HG03469 (cell line): ENCODE measurements around the gene IL22.

Source experiments
- ATAC-seq: cut with Tn5 transposase; IDR thresholded peaks from one replicate; pipeline ENCODE4 v1.9.1; 2021; ENCODE audit warnings: mild to moderate bottlenecking, moderate library complexity, moderate number of reproducible peaks; ENCODE audit not compliant: unreplicated experiment

The IL22 gene

DNA sequence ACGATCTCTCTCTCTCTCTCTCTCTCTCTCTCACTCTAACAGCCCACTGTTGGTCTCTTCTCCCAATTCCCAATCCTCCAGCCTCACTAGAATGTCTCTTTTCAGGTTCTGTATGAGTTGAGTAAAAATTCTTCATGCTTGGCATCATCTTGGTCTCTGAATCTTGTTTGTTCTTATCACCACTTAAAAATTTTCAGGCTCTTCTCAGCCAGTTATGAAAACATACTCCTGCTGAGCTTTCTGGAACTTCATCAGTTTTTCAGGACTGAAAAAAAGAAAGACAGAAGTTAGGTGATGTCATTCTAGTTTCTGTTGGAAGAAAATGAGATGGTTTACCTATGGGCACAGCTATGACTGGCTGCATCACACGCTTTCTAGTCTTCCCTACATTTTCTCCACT, 11.5 kb upstream of the IL22 start:
- no peak for ATAC-seq

DNA sequence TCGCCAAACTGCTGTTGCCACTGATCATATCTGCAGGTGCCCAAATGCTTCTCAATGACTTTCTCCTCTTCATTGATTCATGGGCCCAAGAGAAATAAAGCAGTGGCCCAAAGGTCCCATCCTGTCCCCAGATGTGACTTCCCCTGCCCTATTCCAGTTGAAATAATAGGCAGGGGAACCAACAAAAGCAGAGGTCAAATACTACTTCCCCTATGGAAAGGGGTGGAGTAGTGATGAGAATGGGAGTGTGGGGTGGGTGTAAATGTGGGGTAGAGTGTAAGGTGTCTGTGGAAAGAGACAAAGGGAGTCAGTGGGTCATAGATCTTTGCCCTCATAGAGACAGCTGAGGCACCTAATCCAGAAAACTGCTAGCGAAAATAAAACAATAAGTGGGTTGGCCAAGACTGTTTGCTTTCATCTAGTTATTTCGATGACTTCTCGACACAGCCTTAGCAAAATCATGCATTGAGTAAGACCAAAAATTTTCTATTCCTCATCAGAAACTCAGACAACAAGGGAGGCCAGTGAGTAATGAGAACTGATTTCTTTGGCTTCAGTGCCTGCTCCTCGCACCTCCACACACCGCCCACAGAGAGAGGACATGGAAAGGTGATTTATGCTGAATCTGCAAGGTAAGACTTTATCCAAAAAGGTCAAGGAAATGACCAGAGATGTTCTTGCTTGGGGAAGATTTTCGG, 10.9 kb upstream of the IL22 start:
- no peak for ATAC-seq

GRCh38 chr12:68263366-68263765, 10.0 kb upstream of the IL22 start:
- ATAC-seq: no peak

- ATAC-seq: no peak
These were observed 8.5 kb upstream of the IL22 start for GRCh38 chr12:68261896-68262295.

GRCh38 chr12:68260153-68260552, 6.7 kb upstream of the IL22 start:
- no peak for ATAC-seq

GRCh38 chr12:68259318-68259940, 6.0 kb upstream of the IL22 start:
- ATAC-seq: no peak

DNA sequence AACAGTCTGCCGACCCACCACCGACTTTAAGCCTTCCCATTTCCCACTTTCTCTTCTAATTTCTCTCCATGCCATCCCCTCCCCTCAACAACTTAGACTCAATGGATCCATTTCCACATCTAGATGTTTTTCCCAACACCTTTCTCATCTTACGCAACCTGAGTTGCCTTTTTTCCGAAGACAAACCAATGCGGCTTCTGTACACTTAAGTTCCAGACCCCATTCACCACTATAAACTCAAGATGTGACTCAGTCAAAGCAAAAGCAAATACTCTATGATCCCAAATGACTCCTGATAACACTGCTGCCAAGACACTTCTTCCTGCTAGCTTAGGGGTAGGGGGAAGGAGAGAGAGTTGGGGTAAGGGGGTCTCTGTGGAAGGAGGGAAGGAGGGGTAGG, 1.3 kb downstream of the IL22 start:
- ATAC-seq: no peak

GRCh38 chr12:68250454-68250853, 3.0 kb downstream of the IL22 start:
- ATAC-seq: no peak

- no peak for ATAC-seq
These were observed 5.6 kb downstream of the IL22 start for GRCh38 chr12:68247785-68248184.

- ATAC-seq: no peak
These were observed 7.1 kb downstream of the IL22 start for GRCh38 chr12:68246350-68246749.

DNA sequence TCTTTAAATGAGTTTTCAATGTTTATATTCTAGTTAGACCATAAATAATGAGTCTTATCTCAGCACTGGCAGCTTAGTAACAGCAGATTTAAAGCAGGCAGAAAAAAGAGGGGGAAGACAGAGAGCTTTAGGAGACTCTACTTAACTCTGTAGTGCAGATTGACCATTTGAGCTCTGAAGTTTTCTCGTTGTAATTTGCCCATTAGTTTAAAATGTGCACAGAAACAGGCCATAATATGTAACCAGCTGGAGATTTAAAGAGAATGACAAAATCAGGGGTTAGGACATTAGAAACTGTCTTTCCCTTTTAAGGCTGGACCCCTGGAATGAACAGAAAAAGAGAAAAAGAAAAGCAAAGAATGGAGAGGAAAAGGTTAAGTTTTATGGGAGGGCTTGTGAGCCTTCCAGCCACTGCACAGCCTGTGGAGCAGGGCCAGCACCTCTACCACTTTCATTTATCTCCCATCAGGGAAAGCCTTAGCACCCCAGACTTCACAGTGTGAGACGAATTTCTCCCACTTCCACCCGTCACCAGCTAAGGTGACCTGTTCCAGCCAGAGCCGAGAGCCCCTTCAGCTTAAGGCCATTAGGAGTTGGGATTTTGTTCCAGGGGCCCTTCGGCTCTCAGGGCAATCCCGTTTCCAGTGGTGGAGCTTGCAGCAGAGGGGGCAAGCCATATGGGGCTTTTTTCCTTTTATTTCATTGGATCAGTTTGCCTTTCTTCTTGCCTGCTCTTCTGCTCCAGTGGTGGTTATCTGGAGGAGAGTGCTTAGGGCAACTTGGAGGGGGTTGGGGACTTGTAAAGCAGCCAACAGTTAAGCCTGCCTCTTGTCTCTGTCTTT, 8.0 kb downstream of the IL22 start:
- ATAC-seq: no peak

DNA sequence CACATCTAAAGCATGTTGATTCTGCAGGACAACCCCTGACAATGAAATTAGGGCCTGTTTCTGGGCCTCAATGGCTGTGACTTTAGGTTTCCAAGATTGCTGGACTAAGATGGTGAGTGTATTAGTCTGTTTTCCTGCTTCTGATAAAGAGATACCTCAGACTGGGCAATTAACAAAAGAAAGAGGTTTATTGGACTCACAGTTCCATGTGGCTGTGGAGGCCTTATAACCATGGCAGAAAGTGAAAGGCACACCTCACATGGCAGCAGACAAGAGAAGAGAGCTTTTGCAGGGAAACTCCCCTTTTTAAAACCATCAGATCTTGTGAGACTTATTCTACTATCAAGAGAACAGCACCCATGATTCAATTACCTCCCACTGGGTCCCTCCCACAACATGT, 10.6 kb downstream of the IL22 start:
- no peak for ATAC-seq

DNA sequence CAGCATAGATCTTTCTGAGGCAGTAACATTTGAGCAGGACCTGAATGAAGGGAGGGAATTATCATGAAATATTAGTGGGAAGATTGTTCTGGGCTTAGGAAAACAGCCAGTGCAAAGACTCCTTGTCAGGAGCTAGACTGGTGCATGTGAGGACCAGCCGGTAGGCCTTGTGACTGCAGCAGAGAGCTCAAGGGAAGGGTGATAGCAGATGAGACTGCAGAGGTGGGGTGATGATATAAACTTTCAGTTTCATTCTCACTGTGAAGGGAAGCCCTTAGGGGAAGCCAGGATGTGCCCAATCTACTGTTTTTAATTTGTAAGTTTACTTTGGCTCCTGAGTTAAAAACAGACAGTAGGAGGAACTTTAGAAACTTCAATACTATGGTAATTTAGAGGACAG, 12.4 kb downstream of the IL22 start:
- peak; percentile 98 for ATAC-seq

DNA sequence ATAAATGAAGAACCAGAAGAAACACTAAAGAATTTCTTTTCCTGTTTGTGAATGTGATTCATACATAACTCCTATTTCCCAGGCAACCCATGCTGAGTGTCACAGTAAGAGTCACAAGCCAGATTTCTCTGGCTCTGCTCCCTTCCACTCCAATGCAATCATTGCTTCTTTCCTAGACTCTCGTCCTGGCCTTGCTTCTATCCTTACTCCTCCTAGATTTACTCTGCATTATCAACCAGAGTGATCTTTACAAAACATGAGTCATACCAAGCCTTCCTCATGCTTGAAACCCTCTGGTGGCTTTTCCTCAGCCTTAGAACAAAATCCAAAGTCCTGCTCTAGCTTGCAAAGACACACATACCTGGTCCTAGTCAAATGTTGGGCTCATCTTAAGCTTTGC, 13.3 kb downstream of the IL22 start:
- ATAC-seq: no peak

- no peak for ATAC-seq
These were observed 14.0 kb downstream of the IL22 start for GRCh38 chr12:68239309-68239982.

GRCh38 chr12:68237619-68238018, 15.8 kb downstream of the IL22 start:
- no peak for ATAC-seq

GRCh38 chr12:68237078-68237477, 16.3 kb downstream of the IL22 start:
- ATAC-seq: no peak

DNA sequence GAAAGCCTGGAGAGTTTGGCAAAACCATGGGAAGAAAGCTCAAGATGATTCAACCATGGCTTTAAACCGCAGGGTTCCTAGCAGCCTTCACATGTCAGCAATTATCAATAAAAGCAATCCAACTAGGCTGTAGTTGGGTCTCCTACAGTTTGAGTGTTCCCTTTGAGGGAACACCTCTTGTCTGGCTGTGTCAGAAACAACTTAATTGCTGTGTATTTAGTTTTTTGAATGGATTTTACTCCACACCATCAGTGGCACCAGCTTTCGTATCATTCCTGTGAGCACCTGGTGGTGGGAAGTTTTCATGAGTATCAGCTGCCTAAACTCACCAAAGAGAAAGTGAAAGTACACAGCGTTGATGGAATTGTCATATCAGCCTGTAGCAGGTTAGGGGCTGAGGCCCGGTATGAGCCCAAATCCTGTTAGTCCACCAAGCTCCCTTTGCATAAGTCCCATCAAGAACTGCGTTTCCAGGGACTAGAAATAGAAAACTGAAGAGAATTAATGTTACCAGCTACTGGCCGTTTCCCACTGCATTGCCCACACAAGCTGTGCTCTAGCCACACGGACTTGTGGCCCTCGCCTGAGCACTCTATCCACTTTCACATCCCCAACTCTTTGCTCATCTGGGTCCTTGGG, 16.9 kb downstream of the IL22 start:
- ATAC-seq: no peak

DNA sequence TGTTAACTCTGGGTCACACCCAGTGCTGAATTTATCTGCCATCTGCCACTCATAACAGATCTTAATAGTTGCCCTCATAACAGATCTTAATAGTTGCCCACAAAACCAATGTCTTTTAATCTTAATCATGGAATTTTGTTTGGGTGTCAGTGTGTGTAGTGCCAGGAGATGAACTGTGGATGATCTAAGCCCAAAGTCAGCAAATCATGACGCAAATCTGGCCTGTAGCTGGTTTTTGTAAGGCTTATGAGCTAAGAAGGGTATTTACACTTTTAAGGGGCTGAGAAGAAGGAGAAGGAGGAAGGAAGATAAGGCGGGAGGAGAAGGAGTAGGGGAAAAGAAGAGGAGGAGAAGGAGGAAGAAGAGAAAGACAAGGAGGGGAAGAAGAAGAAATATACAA, 17.8 kb downstream of the IL22 start:
- ATAC-seq: no peak

GRCh38 chr12:68234140-68234539, 19.3 kb downstream of the IL22 start:
- ATAC-seq: no peak

DNA sequence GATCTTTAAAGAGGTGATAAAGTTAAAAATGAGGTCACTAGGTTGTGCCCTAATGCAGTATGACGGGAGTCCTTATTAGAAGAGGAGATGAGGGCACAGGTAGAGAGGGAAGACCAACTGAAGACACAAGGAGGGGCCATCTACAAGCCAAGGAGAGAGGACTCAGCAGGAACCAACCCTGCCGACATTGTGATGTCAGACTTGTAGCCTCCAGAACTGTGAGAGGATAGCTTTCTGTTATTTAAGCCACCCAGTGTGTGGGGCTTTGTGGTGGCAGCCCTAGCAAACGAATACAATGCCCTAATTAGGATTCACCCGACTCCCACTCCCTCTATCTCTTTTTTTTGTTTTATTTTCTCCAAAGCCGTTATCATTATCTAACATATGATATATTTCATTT, 19.9 kb downstream of the IL22 start:
- ATAC-seq: no peak
